SKM-1 (cell line): Measurements from ENCODE around the gene ECI2.
"Not testable (repeated sequence)": the region's sequence is repeated elsewhere in the genome, so short reads cannot be mapped to it uniquely, and the experiment has no call there.

Experiments
- DNase-seq: peaks from one replicate; lab custom pipeline; 2025; ENCODE audit not compliant: unreplicated experiment; lab: John Stamatoyannopoulos, UW

ECI2 gene

GRCh38 chr6:4103929-4104328 is 31.4 kb downstream of the ECI2 start:
- no peak for DNase-seq

GRCh38 chr6:4102687-4103244 is 32.6 kb downstream of the ECI2 start:
- no peak for DNase-seq

GRCh38 chr6:4101298-4101697 is 34.1 kb downstream of the ECI2 start:
- DNase-seq, result no peak

- no peak for DNase-seq
These were observed 34.7 kb downstream of the ECI2 start for GRCh38 chr6:4100655-4101054.

GRCh38 chr6:4093288-4093687 is 42.1 kb downstream of the ECI2 start:
- no peak for DNase-seq

GRCh38 chr6:4091941-4092340 is 43.4 kb downstream of the ECI2 start:
- DNase-seq, result no peak

- DNase-seq, result not testable (repeated sequence)
These were observed 45.3 kb downstream of the ECI2 start for GRCh38 chr6:4090043-4090442.

GRCh38 chr6:4088704-4089103 is 46.7 kb downstream of the ECI2 start:
- DNase-seq, result no peak

- no peak for DNase-seq
These were observed 50.1 kb downstream of the ECI2 start for GRCh38 chr6:4085332-4085700.

- no peak for DNase-seq
These were observed 50.7 kb downstream of the ECI2 start for GRCh38 chr6:4084444-4085331.

GRCh38 chr6:4078691-4079471 is 56.5 kb downstream of the ECI2 start, which contains the start of gene FAM217A:
TSS of gene FAM217A (minus strand) at chr6:4079137. CDS start at chr6:4077414, 1,723 bp downstream.
- no peak for DNase-seq

- DNase-seq, result no peak
These were observed 60.7 kb downstream of the ECI2 start for GRCh38 chr6:4074478-4075235.

GRCh38 chr6:4071330-4071729 is 64.0 kb downstream of the ECI2 start:
- DNase-seq, result no peak

- DNase-seq, result no peak
These were observed 66.2 kb downstream of the ECI2 start for GRCh38 chr6:4069199-4069598.

GRCh38 chr6:4067673-4068072 is 67.7 kb downstream of the ECI2 start:
- no peak for DNase-seq

GRCh38 chr6:4066029-4066755 is 69.2 kb downstream of the ECI2 start:
- DNase-seq, result no peak
